ENCODE measurements around the gene RHPN2.

GRCh38 chr19:32928806-32929205 lies 135.9 kb downstream of the RHPN2 start:
- TF ChIP-seq, protein P1, sequence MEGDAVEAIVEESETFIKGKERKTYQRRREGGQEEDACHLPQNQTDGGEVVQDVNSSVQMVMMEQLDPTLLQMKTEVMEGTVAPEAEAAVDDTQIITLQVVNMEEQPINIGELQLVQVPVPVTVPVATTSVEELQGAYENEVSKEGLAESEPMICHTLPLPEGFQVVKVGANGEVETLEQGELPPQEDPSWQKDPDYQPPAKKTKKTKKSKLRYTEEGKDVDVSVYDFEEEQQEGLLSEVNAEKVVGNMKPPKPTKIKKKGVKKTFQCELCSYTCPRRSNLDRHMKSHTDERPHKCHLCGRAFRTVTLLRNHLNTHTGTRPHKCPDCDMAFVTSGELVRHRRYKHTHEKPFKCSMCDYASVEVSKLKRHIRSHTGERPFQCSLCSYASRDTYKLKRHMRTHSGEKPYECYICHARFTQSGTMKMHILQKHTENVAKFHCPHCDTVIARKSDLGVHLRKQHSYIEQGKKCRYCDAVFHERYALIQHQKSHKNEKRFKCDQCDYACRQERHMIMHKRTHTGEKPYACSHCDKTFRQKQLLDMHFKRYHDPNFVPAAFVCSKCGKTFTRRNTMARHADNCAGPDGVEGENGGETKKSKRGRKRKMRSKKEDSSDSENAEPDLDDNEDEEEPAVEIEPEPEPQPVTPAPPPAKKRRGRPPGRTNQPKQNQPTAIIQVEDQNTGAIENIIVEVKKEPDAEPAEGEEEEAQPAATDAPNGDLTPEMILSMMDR (IDR thresholded peaks at IDR 0.05 in 8 of 11, conservative IDR thresholded peaks at IDR 0.05 in 3 of 11), result no peak
- no peak for TF ChIP-seq POLR2A (IDR thresholded peaks at IDR 0.05)
- no peak for TF ChIP-seq POLR2AphosphoS5 (IDR thresholded peaks at IDR 0.05)

All from spleen (tissue), 7 donors.